Parathyroid adenoma (tissue), 2 donors: ENCODE measurements around the gene ATP2C2.

Experiments
- H2AFZ ChIP-seq: fragments of 300-600 bp; sonication (generic); one replicate; pipeline ENCODE4 v1.7.0; 2017; ENCODE audit warnings: antibody characterized with exemption, mild to moderate bottlenecking
- H3K27ac ChIP-seq: fragments of 300-600 bp; sonication (generic); one replicate; pipeline ENCODE4 v1.7.0; 2017
- H3K27me3 ChIP-seq: fragments of 300-600 bp; sonication (generic); one replicate; pipeline ENCODE4 v1.7.0; 2017; ENCODE audit warnings: low read length; ENCODE audit not compliant: control insufficient read depth, insufficient read depth
- H3K36me3 ChIP-seq: fragments of 300-600 bp; sonication (generic); one replicate; pipeline ENCODE4 v1.7.0; 2017; ENCODE audit warnings: low read length; ENCODE audit not compliant: control insufficient read depth, insufficient read depth
- H3K4me1 ChIP-seq: fragments of 300-600 bp; sonication (generic); one replicate; pipeline ENCODE4 v1.7.0; 2017; ENCODE audit warnings: control low read depth
- H3K4me2 ChIP-seq: fragments of 300-600 bp; sonication (generic); one replicate; pipeline ENCODE4 v1.7.0; 2017; ENCODE audit warnings: low read length
- H3K4me3 ChIP-seq: fragments of 300-600 bp; sonication (generic); one replicate; pipeline ENCODE4 v1.7.0; 2017; ENCODE audit warnings: low read depth, low read length
- H3K79me2 ChIP-seq: fragments of 300-600 bp; sonication (generic); one replicate; pipeline ENCODE4 v1.7.0; 2017; ENCODE audit warnings: control low read depth
- H3K9ac ChIP-seq: fragments of 300-600 bp; sonication (generic); one replicate; pipeline ENCODE4 v1.7.0; 2017; ENCODE audit warnings: mild to moderate bottlenecking
- H3K9me3 ChIP-seq: fragments of 300-600 bp; sonication (generic); one replicate; pipeline ENCODE4 v1.7.0; 2017; ENCODE audit warnings: low read length; ENCODE audit not compliant: control insufficient read depth
- CTCF ChIP-seq: fragments of 300-600 bp; sonication (generic); IDR thresholded peaks from one replicate; pipeline ENCODE4 v1.7.0; 2017; ENCODE audit warnings: antibody characterized with exemption, mild to moderate bottlenecking
- donor health status: primary hyperparathyroidism.

ATP2C2 gene

DNA sequence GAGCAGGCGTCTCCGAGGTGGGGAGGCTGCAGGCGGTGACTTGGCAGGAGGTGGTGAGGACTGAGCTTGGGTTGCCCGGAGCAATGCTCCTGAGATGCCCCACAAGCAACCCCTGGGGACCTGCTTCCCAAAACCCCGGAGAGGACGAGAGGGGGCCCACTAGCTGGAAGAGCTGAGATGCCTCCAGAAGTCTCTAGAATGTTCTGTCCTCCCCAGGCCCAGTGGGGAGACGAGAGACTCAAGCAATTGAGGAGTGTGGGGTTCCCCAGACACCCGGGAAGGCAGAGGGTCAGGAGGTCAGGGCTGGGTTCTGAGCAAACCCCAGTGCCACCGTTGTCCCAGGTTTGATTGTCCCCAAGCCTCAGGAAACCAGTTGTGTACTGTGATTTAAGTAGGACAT lies 21.2 kb upstream of the ATP2C2 start:
- no peaks in the 10 kb centered on the region for H3K9me3 ChIP-seq
- H3K4me2 ChIP-seq: no peak overlapping the region
- no peak overlapping the region for H3K4me3 ChIP-seq
- H3K36me3 ChIP-seq: no peaks in the 10 kb centered on the region
- H3K27ac ChIP-seq: no peak overlapping the region
- H2AFZ ChIP-seq: no peak overlapping the region
- no peak overlapping the region for H3K9ac ChIP-seq
- no peaks in the 10 kb centered on the region for H3K27me3 ChIP-seq
- no peaks in the 10 kb centered on the region for H3K79me2 ChIP-seq
- no peak for TF ChIP-seq CTCF
- H3K4me1 ChIP-seq: no peaks in the 10 kb centered on the region

DNA sequence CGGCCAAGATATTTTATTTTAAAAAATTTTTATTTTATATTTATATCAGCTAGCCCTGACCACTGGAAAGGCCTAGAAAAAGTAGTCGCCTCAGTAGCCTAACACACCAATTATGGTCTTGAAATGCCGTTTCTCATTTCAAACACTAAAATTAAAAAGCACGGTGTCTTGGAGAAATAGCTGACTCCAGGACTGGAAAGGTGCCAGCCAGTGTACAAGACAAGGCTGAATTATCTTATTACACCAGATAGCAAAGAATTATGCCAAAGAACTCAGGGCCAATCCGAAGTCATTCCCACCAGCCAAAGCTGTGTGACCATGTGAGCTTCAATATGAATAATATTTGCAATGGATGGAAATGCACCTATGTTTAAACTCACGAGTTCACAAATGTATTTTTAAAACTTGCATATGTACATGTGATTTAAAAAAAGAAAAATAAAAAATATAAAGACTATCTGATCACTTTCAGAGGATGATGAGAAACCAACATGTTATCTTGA lies 19.9 kb upstream of the ATP2C2 start:
- H3K36me3 ChIP-seq: no peaks in the 10 kb centered on the region
- no peak for TF ChIP-seq CTCF

DNA sequence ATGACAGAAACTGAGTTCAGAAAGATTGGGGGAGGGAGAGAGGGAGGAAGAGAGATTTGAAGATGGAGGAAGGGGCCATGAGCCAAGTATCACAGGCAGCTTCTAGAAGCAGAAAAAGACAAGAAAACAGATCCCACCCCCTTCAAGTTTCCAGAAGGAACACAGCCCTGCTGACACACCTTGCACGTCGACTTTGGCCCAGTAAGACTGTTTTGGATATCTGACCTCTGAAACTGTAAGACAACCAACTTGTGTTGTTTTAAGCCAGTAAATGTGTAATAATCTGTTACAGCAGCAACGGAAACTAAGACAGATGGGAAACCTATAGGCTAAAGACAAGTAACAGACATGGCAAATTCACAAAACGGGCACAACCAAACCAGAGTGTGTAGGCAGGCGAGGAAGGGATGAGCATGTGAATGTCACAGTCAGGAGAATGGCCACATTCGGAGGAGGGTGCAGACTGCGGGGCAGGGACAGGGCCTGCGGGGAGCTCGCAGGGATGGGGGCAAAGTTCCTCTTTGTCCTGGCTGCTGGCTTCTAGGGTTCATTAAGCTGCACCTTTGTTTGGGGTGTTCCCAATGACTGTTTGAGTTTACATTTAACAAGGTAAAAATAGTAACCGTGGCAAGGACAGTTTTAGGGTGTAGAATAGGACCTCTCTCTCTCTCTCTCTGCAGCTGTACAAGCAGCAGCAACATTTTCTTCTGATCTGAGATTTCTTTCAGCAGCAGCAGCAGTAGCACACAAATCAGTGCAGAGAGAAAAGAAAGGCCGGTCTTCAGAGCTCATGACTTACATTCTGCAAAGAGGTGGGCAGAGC lies 18.3 kb upstream of the ATP2C2 start:
- no peaks in the 10 kb centered on the region for H3K4me1 ChIP-seq
- H3K79me2 ChIP-seq: no peaks in the 10 kb centered on the region
- no peaks in the 10 kb centered on the region for H3K36me3 ChIP-seq
- no peak for TF ChIP-seq CTCF
- no peak overlapping the region for H3K27ac ChIP-seq
- H3K27me3 ChIP-seq: no peaks in the 10 kb centered on the region
- H3K4me3 ChIP-seq: no peak overlapping the region
- H3K4me2 ChIP-seq: no peak overlapping the region
- no peak overlapping the region for H2AFZ ChIP-seq
- H3K9ac ChIP-seq: no peak overlapping the region
- H3K9me3 ChIP-seq: no peaks in the 10 kb centered on the region

More for the DNA sequence above, 19.9 kb upstream of the ATP2C2 start:
- H3K4me3 ChIP-seq: no peak overlapping the region
- no peaks in the 10 kb centered on the region for H3K9me3 ChIP-seq
- no peak overlapping the region for H3K27ac ChIP-seq
- H3K9ac ChIP-seq: no peak overlapping the region
- no peaks in the 10 kb centered on the region for H3K79me2 ChIP-seq
- H3K4me1 ChIP-seq: no peaks in the 10 kb centered on the region
- no peak overlapping the region for H3K4me2 ChIP-seq
- H3K27me3 ChIP-seq: no peaks in the 10 kb centered on the region
- H2AFZ ChIP-seq: no peak overlapping the region

DNA sequence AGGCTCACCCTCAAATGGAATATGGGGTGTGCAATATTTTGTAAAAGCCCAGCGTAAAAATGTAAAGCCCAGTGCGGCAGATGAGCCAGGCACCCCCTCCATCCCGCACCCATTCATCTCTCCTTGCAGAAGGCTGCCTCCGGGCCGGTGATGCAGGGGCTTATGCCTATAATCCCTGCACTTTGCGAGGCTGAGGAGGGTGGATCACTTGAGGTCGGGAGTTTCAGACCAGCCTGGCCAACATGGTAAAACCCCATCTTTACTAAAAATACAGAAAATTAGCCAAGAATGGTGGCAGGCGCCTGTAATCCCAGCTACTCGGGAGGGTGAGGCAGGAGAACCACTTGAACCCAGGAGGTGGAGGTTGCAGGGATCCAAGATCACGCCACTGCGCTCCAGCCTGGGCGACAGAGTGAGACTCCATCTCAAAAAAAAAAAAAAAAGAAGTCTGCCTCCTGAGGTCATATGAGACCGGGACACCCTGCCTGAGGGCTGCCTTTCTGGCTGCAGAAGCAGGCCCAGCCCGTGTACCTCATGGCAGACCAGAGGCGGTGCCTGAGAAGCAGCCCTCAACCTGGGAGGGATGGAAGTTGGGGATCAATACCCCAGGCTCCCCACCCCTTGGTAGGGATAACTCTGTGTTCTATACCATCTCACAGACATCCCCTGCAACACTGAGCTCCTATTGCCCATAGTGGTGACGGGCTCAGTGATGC lies 17.5 kb upstream of the ATP2C2 start:
- TF ChIP-seq CTCF: no peak
- Histone ChIP-seq H3K36me3 (no peaks in the 10 kb centered on the region), H3K4me1 (no peaks in the 10 kb centered on the region), H3K9ac (no peak overlapping the region), H3K9me3 (no peaks in the 10 kb centered on the region), H3K4me3 (no peak overlapping the region), H3K79me2 (no peaks in the 10 kb centered on the region), H3K4me2 (no peak overlapping the region), H3K27me3 (no peaks in the 10 kb centered on the region), H3K27ac (no peak overlapping the region), H2AFZ (no peak overlapping the region)
